ENCODE measurements around the gene PTGIS. TPM values are rescaled to one million over a fixed set of nuclear protein-coding genes. Genes with fewer than 3 reads are reported as not detected.

PTGIS gene
- total RNA-seq, 4 donors from 2014 or later, result 3.5 to 30.5 (median 11.1) TPM

GRCh38 chr20:49505518-49505917, 62.4 kb downstream of the PTGIS start:
- DNase-seq, result no peak
- Histone ChIP-seq H3K27me3 (no peaks in the 10 kb centered on the region), H3K9me3 (no peaks in the 10 kb centered on the region), H3K27ac (no peak overlapping the region), H3K4me1 (no peaks in the 10 kb centered on the region), H3K4me3 (no peak overlapping the region), H3K36me3 (no peaks in the 10 kb centered on the region)
- TF ChIP-seq CTCF (IDR thresholded peaks at IDR 0.05), result no peak
- TF ChIP-seq POLR2A (IDR thresholded peaks at IDR 0.05), result no peak

- no peak for DNase-seq
- no peak overlapping the region for H3K27ac ChIP-seq
- no peaks in the 10 kb centered on the region for H3K4me1 ChIP-seq
- H3K27me3 ChIP-seq, result no peaks in the 10 kb centered on the region
- TF ChIP-seq CTCF (IDR thresholded peaks at IDR 0.05), result no peak
- TF ChIP-seq POLR2A (IDR thresholded peaks at IDR 0.05), result no peak
- no peak overlapping the region for H3K4me3 ChIP-seq
- no peaks in the 10 kb centered on the region for H3K9me3 ChIP-seq
- H3K36me3 ChIP-seq, result no peaks in the 10 kb centered on the region
These were observed 64.8 kb downstream of the PTGIS start for GRCh38 chr20:49503176-49503575.

- no peak for DNase-seq
These were observed 66.0 kb downstream of the PTGIS start for GRCh38 chr20:49501917-49502316.

GRCh38 chr20:49497398-49497669, 70.6 kb downstream of the PTGIS start:
- TF ChIP-seq CTCF (IDR thresholded peaks at IDR 0.05) (no peak), POLR2A (IDR thresholded peaks at IDR 0.05) (no peak)
- no peaks in the 10 kb centered on the region for H3K4me1 ChIP-seq
- H3K27ac ChIP-seq, result no peak overlapping the region
- no peak for DNase-seq
- no peak overlapping the region for H3K4me3 ChIP-seq
- no peaks in the 10 kb centered on the region for H3K27me3 ChIP-seq
- no peaks in the 10 kb centered on the region for H3K36me3 ChIP-seq
- no peaks in the 10 kb centered on the region for H3K9me3 ChIP-seq

More at GRCh38 chr20:49501917-49502316, 66.0 kb downstream of the PTGIS start:
- Histone ChIP-seq H3K27me3 (no peaks in the 10 kb centered on the region), H3K27ac (no peak overlapping the region), H3K36me3 (no peaks in the 10 kb centered on the region), H3K4me1 (no peaks in the 10 kb centered on the region), H3K4me3 (no peak overlapping the region), H3K9me3 (no peaks in the 10 kb centered on the region)
- TF ChIP-seq CTCF (IDR thresholded peaks at IDR 0.05), result no peak
- TF ChIP-seq POLR2A (IDR thresholded peaks at IDR 0.05), result no peak

GRCh38 chr20:49496553-49497397, 71.2 kb downstream of the PTGIS start:
- Histone ChIP-seq H3K27ac (no peak overlapping the region), H3K4me1 (no peaks in the 10 kb centered on the region), H3K9me3 (no peaks in the 10 kb centered on the region), H3K27me3 (no peaks in the 10 kb centered on the region), H3K36me3 (no peaks in the 10 kb centered on the region), H3K4me3 (no peak overlapping the region)
- TF ChIP-seq POLR2A (IDR thresholded peaks at IDR 0.05) (no peak), CTCF (IDR thresholded peaks at IDR 0.05) (no peak)
- no peak for DNase-seq

All from Peyer's patch (tissue), 4 donors.